ENCODE results near the gene CXCR6. TPM values are rescaled to one million over a fixed set of nuclear protein-coding genes. Genes with fewer than 3 reads are reported as not detected.

The CXCR6 gene
- total RNA-seq, 2 donors from 2014 or later = 0.96 to 1.2 TPM

GRCh38 chr3:45927881-45928280 lies 15.4 kb upstream of the CXCR6 start:
- 93% methylated on average over 2 of the region's 2 CpGs for WGBS

GRCh38 chr3:45929042-45929679 lies 14.1 kb upstream of the CXCR6 start:
- 78% methylated on average over 9 of the region's 9 CpGs for WGBS
- no peak overlapping the region for H3K4me3 ChIP-seq
- intact Hi-C loops (cut with DNase I) = loop anchor here (10.0 kb wide), 1 partner anchor 414 kb away; no protein-coding TSS in a partner anchor
- TF ChIP-seq CTCF (IDR thresholded peaks at IDR 0.05) = peak in 3 of 4 experiments; percentile 40 to 65 (median 42)
- no peak for TF ChIP-seq POLR2AphosphoS5 (IDR thresholded peaks at IDR 0.05)
- TF ChIP-seq POLR2A (IDR thresholded peaks at IDR 0.05) = no peak
- H3K9me3 ChIP-seq = no peaks in the 10 kb centered on the region
- H3K27me3 ChIP-seq (replicated peaks; ENCODE audit: insufficient read depth) = no peaks in the 10 kb centered on the region
- H3K36me3 ChIP-seq = peaks cover 0 to 6% of the 10 kb centered on the region in 2 donors
- no peak for DNase-seq (ENCODE audit: low spot score)
- H3K4me1 ChIP-seq (replicated peaks) = no peaks in the 10 kb centered on the region
- no peak overlapping the region for H3K27ac ChIP-seq

More at GRCh38 chr3:45927881-45928280, 15.4 kb upstream of the CXCR6 start:
- no peak overlapping the region for H3K4me3 ChIP-seq
- no peaks in the 10 kb centered on the region for H3K4me1 ChIP-seq (replicated peaks)
- peaks cover 0 to 10% of the 10 kb centered on the region in 2 donors for H3K36me3 ChIP-seq
- intact Hi-C loops (cut with DNase I) = loop anchor here (10.0 kb wide), 1 partner anchor 413 kb away; no protein-coding TSS in a partner anchor
- TF ChIP-seq POLR2AphosphoS5 (IDR thresholded peaks at IDR 0.05) = no peak
- TF ChIP-seq POLR2A (IDR thresholded peaks at IDR 0.05) = no peak
- no peak for TF ChIP-seq CTCF (IDR thresholded peaks at IDR 0.05)
- no peak for DNase-seq (ENCODE audit: low spot score)
- H3K27ac ChIP-seq = no peak overlapping the region
- no peaks in the 10 kb centered on the region for H3K27me3 ChIP-seq (replicated peaks; ENCODE audit: insufficient read depth)
- H3K9me3 ChIP-seq = no peaks in the 10 kb centered on the region

GRCh38 chr3:45931496-45931895 lies 11.8 kb upstream of the CXCR6 start:
- Histone ChIP-seq H3K4me1 (replicated peaks) (no peaks in the 10 kb centered on the region), H3K9me3 (no peaks in the 10 kb centered on the region), H3K27ac (no peak overlapping the region), H3K36me3 (peaks cover 0 to 13% of the 10 kb centered on the region in 2 donors), H3K27me3 (replicated peaks; ENCODE audit: insufficient read depth) (no peaks in the 10 kb centered on the region), H3K4me3 (no peak overlapping the region)
- 86% methylated on average over 6 of the region's 6 CpGs for WGBS
- intact Hi-C loops (cut with DNase I) = loop anchor here (5.0 kb wide), 1 partner anchor 169 kb away; no protein-coding TSS in a partner anchor
- DNase-seq (ENCODE audit: low spot score) = no peak
- no peak for TF ChIP-seq CTCF (IDR thresholded peaks at IDR 0.05)
- TF ChIP-seq POLR2A (IDR thresholded peaks at IDR 0.05) = no peak
- TF ChIP-seq POLR2AphosphoS5 (IDR thresholded peaks at IDR 0.05) = no peak

GRCh38 chr3:45932112-45932511 lies 11.2 kb upstream of the CXCR6 start:
- WGBS = 90% methylated on average over 4 of the region's 4 CpGs
- Histone ChIP-seq H3K27me3 (replicated peaks; ENCODE audit: insufficient read depth) (no peaks in the 10 kb centered on the region), H3K4me3 (no peak overlapping the region), H3K27ac (no peak overlapping the region), H3K4me1 (replicated peaks) (no peaks in the 10 kb centered on the region), H3K36me3 (peaks cover 0 to 14% of the 10 kb centered on the region in 2 donors), H3K9me3 (no peaks in the 10 kb centered on the region)
- intact Hi-C loops (cut with DNase I) = loop anchor here (5.0 kb wide), 1 partner anchor 170 kb away; no protein-coding TSS in a partner anchor
- DNase-seq (ENCODE audit: low spot score) = no peak
- TF ChIP-seq POLR2A (IDR thresholded peaks at IDR 0.05) = no peak
- TF ChIP-seq POLR2AphosphoS5 (IDR thresholded peaks at IDR 0.05) = no peak
- TF ChIP-seq CTCF (IDR thresholded peaks at IDR 0.05) = no peak

GRCh38 chr3:45933591-45933990 lies 9.7 kb upstream of the CXCR6 start:
- H3K36me3 ChIP-seq = peaks cover 0 to 20% of the 10 kb centered on the region in 2 donors
- H3K4me3 ChIP-seq = no peak overlapping the region
- WGBS = 78% methylated on average over 4 of the region's 4 CpGs
- H3K27ac ChIP-seq = no peak overlapping the region
- no peak for DNase-seq (ENCODE audit: low spot score)
- no peaks in the 10 kb centered on the region for H3K27me3 ChIP-seq (replicated peaks; ENCODE audit: insufficient read depth)
- H3K9me3 ChIP-seq = no peaks in the 10 kb centered on the region
- H3K4me1 ChIP-seq (replicated peaks) = no peaks in the 10 kb centered on the region
- TF ChIP-seq POLR2AphosphoS5 (IDR thresholded peaks at IDR 0.05) (no peak), CTCF (IDR thresholded peaks at IDR 0.05) (no peak), POLR2A (IDR thresholded peaks at IDR 0.05) (no peak)
- intact Hi-C loops (cut with DNase I) = loop anchor here (5.0 kb wide), 1 partner anchor 171 kb away; no protein-coding TSS in a partner anchor
